Endothelial cell of hepatic sinusoid (primary cell): Measurements from ENCODE around the gene STX12.
"Not testable (repeated sequence)": the region's sequence is repeated elsewhere in the genome, so short reads cannot be mapped to it uniquely, and the experiment has no call there.

Source experiments
- in situ Hi-C: cut with HindIII; loops from 2 replicates; pipeline ENCODE4 v1.10.0; 2017; ENCODE audit warnings: low sequenced_read_pairs

The STX12 gene

DNA sequence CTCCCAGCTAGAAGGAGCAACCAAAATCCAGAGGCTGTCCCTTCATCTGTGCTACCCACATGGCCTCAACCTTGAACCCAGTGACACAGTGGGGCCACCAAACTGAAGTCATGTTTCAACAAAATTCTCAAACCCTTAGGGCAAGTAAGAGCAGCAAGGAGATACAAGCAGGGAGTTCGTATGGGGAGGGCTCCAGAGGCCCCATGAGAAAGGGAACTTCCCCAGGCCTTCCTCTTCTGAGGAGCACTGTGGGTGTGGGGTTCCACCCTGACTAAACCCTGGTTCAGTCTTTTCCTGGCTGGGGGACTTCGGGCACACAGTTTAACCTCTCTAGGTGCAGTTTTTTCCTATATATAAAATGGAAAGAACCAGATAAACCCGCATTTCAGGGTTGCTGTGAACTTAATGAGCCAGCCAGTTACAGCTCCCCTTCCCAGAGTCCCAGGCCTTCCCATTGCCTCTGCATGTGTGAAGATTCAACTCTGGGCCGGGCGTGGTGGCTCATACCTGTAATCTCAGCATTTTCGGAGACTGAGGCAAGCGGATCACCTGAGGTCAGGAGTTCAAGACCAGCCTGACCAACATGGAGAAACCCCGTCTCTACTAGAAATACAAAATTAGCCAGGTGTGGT is 91.4 kb downstream of the STX12 start:
- in situ Hi-C loops: no loop called here

DNA sequence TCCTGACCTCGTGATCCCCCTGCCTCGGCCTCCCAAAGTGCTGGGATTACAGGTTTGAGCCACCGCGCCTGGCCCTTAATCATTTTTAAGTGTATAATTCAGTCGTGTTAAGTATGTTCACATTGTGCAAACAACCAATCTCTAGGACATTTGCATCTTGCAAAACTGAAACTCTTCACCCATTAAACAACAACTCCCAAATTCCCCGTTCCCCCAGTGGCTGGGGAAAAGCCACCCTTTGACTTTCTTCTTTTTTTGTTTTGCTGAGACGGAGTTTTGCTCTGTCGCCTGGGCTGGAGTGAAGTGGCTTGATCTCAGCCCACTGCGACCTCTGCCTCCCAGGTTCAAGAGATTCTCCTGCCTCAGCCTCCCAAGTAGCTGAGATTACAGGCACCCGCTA is 92.8 kb downstream of the STX12 start:
- in situ Hi-C loops: no loop called here

DNA sequence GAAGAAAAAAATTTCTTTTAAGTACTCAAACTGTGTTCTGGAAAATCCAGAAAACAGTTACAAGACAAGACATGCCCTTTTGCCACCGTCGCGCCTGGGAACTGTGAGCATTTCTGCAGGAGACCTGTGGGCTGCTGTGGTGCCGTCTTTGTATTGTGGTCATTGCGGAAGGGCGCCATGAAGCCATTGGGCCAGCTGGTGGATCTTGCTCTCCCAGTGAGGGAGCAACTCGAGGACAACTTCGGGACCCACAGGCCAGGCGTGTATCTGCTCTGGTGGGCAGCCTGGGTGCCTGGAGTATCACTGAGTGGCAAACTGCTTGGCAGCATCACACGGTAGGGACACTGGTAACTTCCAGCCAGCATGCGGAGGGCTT is 95.5 kb downstream of the STX12 start:
- in situ Hi-C loops: no loop called here

DNA sequence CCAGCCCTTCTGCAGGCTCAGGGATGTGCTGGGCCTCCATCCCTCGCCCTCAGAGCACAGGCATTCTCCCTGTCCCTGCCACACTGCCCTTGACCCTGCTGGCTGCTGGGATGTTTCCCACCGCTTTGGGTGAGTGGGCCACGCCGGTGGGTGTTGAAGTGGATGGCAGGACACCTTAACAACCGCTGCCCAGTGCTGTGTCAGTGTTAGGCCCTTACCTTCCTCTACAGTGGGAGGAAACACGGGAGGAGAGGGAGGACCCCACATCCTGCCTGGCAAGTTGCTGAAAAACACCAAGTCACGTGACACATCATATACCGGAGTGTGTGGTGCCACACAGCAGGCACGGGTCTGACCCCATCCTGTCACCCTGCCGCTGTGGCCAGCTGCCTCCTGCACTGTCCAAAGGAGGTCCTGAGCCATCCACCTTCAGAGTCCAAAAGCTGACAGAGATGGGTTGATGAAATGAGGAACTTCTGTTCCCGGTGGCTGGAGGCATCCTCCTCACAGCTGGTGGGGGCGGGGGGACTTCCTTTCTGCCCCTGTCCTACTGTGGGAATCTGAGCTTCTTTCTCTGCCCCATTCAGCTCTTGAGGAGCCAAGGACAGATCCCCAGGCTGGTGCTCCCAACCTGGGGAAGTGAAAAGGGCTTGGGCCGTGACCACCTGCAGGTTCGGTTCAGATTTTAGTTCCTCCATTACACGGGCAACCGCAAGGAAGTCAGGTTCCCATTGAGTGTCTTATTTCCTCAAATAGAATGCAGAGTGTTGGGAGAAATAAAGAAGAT is 96.1 kb downstream of the STX12 start:
- in situ Hi-C loops: no loop called here

DNA sequence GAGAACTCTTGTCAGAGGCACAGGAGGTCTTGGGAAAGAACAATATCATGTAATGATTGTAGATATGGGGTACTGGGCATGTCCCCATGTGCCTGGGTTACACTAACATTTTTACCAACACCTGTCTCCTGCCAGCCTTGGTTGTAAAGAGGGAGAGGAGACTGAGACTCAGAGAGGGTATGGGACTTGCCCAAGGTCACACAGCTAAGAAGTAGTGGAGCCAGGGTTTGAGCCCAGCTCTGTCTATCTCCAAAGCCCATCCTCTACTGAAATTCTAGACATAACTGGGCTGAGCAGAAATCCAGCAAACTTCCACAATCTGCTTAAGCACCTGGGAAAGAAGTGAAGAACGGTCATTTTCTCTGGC is 96.7 kb downstream of the STX12 start:
- in situ Hi-C loops: no loop called here

DNA sequence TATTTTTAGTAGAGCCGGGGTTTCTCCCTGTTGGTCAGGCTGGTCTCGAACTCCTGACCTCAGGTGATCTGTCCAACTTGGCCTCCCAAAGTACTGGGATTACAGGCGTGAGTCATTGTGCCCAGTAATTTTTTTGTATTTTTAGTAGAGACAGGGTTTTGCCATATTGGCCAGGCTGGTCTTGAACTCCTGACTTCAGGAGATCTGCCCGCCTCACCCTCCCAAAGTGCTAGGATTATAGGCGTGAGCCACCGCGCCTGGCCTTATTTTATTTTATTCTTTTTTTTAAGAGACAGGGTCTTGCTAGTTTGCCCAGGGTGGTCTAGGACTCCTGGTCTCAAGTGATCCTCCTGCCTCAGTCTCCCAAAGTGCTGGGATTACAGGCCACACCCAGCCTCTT is 98.1 kb downstream of the STX12 start:
- in situ Hi-C loops: not testable (repeated sequence)

DNA sequence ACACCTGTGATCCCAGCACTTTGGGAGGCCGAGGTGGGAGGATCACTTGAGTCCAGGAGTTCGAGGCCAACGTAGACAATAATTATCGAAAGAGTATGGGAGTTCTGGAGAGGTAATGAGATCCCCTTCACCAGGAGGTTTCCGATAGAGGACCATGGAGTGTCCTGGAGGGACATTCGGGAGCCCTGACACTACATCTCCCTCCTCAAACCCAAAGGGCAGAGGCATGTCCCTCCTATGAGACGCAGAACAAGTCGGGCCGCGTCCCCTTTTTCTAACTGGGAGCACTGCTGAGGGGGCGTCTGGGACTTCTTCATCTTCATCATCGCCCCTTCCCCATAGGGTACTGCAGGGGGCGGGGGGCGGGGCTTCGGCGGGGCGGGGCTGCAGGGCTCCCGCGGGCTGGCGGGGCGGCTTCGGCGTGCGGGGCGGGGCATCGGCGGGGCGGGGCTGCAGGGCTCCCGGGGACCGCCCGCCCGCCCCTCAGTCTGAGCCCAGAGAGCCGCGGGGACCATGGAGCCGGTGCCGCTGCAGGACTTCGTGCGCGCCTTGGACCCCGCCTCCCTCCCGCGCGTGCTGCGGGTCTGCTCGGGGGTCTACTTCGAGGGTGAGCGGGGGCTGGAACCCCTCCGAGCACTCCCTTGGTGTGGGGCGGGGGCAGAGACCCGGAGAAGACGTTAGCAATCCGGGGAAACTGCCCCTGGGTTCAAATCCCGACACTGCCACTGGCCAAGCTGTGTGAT is 99.2 kb downstream of the STX12 start, which contains the start of gene THEMIS2:
Gene THEMIS2, plus strand, starts transcription at position 486 of the 743 bp plus-strand sequence. Its CDS starts 28 bp downstream, at position 514.
- in situ Hi-C loops: no loop called here

DNA sequence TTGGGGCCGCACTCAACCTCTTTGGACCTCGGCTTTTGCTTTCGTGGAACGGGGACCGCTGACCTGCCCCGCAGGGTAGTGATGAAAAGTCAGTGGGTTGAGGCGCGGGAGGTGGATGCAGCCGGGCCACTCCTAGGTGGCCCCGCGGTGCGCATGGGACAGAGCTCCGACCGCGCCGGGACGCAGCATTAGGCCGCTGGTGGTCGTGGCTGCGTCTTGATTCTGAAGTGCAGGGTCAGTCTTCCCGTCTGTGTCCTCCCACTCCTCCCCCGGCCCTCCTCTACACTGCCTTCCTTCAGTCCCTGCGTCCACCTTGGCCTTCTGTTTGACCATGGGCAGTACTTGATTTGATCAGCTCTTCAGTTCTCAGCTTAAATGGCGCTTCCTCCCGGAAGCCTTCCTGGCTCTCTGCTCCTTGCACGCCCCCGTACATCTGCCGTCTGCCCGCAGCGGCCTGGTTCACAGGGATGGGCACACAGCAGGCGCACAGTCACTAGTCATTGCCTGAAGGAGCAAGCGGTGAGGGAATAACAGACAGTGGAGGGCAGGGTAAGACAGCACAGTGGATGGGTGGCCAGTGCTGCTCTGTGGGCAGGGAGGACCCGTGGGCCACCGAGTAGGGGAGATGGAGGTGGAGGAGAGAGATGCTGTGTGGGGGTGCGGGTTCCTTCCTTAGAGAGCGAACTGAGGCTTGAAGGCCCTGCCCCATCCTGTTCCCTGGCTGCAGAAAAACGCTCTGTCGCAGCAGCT is 100.0 kb downstream of the STX12 start:
- in situ Hi-C loops: no loop called here

DNA sequence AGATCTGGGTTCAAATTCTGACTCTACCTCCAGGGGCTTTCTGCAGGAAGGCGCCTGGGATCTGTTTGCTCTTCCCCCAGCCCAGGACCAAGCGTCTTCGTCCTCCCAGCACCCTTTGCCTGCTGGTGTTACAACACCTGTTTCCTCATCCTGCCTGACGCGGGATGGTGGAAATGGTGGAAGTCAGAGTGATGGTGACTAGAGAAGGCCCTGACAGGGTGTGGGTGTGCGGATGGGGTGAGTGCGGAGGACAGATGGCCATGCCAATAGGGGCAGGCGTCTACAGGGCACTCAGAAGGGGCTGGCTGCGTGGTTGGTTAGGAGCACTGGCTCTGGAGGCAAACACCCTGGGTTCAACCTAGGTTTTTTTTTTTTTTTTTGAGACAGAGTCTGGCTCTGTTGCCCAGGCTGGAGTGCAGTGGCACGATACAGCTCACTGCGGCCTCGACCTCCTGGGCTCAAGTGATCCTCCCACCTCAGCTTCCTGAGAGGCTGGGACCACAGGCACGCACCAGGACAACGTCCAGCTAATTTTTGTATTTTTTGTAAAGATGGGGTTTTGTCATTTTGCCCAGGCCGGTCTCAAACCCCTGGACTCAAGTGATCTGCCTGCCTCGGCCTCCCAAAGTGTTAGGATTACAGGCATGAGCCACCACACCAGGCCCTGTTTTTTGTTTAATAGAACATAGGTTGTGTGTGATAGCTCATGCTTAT is 100.8 kb downstream of the STX12 start:
- in situ Hi-C loops: no loop called here
